Measurements from ENCODE around the gene NFASC.

DNA sequence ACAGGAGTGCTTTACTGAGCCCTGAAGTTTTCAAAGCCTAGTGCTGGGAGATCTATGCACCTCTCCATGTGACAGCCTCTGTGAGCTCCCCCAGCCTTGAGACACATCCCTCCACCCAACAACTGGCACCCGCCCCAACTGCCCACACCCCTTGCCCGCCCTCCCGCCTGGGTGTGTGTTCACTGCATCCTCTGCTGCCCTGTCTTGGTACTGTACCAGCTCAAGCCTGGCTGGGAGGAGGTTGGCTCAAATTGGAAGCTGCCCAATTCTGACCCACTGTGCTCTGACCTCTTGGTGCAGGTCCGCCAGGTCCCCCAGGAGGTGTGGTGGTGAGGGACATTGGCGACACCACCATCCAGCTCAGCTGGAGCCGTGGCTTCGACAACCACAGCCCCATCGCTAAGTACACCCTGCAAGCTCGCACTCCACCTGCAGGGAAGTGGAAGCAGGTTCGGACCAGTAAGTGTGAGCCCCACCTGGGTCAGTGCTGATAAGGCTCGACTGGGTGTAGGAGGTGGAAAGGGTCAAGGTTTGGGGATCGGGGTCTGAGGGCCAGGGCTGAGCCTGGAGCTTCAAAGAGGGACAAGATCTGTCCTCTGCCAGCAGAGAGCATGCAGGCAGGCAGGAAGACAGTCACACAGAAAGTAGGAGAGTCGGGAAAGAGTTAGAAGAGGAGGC lies 195.6 kb downstream of the NFASC start:
- TF ChIP-seq EZH2 (IDR thresholded peaks at IDR 0.05; ENCODE audit: insufficient read depth, poor library complexity, severe bottlenecking) (no peak), EZH2phosphoT487 (IDR thresholded peaks at IDR 0.05; ENCODE audit: insufficient read depth, low read depth) (no peak)

Measured in GM23248 (cell line).